Cerebellar cortex (tissue), 1 donor: Measurements from ENCODE around the gene PADI4.
"Not testable (repeated sequence)": the region's sequence is repeated elsewhere in the genome, so short reads cannot be mapped to it uniquely, and the experiment has no call there.

Experiments used
- DNase-seq: peaks from one replicate; pipeline ENCODE4 v3.0.0-alpha.2; 2015; ENCODE audit warnings: low spot score

Gene PADI4

GRCh38 chr1:17393230-17393629 lies 85.2 kb downstream of the PADI4 start:
- no peak for DNase-seq

DNA sequence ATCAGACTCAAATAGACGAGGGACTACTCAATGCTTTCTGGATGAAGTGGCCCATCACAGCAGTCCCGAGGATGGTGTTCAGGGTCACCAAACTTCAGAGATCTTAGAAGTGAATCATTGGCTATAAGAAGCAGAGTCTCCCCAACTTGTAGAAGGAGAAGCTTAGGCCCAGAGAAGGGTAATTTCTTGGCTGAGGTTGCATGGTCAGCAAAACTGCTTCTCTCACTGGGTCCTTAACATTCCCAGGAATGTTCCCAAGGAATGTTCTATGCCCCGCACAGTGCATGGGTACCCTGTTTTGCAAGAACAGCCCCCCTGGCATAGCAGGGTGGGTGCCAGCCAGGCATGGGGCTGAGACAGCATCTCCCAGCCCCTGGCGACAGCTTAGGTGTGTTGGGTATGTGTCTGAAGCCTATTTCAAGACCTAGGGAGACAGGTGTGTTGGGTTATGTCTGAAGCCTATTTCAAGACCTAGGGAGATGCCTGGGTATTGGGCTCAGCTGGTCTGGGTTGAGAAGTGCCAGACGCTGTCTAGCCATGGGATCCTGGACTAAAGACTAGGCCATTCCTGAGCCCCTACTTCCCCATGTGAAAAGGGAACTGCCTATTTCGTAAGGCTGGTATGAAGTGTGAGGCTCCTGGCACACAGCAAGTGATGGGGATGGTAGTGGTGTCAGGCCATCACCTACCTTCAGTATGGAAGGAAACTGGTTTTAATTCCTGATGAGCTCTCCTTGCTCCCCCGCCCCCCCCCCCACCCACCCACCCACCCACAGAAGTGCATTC lies 90.1 kb downstream of the PADI4 start:
- no peak for DNase-seq

DNA sequence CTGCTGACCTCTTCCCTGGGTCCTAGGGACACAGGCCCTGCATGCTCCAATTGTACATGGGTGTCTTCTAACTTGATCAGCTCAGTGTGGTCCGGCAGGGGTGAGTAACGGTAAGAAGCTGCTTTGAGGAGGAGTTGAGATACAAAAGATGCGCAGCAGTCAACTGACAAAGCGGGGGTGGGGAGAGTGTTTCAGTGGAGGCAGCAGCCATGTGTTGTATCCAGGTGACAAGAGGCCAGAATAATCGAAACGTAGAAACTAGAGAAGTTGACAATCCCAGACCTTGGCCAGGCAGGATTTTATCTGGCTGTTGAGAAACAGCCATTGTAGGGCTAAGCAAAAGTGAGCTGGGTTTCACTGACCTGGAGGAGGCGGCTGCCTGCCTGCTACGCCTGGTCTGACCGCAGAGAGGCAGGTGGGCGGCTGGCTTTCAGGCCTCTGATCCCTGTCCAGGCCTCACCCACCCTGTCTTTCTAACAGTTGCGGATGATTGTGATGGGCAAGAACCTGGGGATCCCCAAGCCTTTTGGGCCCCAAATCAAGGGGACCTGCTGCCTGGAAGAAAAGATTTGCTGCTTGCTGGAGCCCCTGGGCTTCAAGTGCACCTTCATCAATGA lies 92.8 kb downstream of the PADI4 start:
- no peak for DNase-seq

GRCh38 chr1:17401841-17402240 lies 93.8 kb downstream of the PADI4 start:
- DNase-seq: no peak

DNA sequence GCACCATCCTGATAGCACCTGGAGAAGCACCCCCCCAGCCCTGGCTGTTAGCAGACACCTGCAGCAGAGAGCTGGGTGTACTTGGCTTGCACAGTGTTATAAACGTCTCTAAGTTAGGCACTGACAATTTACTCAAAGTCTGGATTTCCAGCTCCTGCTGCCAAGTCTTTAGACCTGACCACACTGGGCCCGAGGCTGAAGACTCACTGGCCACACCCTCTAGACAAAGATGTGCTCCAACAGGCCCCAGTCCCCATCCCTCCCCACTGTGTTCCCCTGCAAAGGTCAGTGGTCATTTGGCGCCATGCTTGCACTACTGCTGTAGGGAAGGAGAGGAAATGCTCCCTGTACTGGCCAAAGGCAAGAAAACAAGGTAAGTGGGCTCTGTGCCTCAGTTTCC lies 95.1 kb downstream of the PADI4 start:
- no peak for DNase-seq

GRCh38 chr1:17404034-17404684 lies 96.2 kb downstream of the PADI4 start:
- no peak for DNase-seq

- no peak for DNase-seq
These were observed 96.8 kb downstream of the PADI4 start for GRCh38 chr1:17404820-17405219.

- peak; percentile 78 for DNase-seq
These were observed 98.1 kb downstream of the PADI4 start for GRCh38 chr1:17405898-17406759.

DNA sequence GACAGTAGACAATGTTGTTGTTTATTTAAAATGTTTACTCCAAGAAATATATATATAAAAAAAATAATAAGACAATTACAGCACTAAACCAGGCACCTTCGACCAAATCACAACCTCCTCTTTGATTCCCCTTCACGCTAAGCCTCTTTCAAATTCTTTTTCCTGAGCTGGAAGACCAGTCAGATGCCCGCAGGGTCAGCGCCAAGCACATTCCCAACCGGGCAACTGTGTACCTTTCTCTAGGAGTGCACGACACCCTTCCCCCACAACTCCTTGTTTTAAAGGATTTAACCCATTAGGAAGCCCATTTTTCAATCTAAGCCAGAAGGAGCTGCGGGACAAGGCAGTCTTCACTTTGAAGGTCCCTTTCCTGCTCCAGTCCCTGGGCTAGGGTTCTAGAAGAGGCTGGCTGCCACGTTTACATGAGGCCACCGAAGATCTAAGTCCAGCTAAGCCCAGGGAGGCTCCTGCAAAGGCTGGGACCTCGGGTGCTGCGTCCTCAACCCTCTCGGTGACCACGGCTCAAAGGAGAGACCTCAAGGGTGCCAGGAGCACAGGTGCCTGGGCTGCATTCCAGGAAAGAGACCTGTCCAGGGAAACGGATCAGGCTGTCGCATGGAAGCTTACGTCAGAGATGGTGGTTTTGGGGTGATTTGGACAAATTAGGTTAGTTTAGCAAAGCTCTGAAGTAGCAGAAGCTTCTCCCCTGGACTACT lies 98.9 kb downstream of the PADI4 start:
- DNase-seq: peak; percentile 42

DNA sequence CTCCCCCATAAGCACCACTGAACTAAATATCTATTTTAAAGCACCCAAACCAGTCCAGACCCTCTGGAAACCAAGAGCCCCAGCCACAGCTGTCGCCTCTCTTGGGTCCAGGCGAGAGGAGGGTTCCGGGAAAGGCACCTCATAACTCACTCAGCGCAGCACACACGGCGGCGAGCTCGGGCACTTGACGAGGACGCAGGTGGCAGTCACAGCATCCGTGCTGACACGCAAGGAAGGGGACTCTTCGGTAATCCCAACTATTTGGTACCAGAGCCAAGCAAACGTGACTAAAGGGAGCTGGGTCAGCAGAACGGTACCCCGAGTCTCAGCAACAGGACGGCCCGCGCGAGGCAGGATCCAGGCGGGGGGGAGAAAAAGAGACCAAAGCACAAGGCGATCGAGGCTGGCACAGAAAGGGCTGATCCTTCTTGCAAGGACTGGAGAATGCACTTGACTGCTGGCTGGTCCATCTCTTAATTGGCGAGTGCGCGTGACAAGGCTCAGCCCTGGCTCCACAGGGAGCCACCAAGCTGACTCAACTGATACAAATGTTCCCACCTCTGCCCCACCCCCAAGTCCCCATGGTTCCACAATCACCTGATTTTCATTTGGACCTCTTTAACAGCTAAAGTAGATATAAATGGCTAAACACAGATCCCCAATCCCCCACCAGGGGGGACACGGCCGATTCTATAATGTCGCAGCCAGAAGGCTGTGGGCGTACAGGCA lies 100.0 kb downstream of the PADI4 start:
- DNase-seq: not testable (repeated sequence)

DNA sequence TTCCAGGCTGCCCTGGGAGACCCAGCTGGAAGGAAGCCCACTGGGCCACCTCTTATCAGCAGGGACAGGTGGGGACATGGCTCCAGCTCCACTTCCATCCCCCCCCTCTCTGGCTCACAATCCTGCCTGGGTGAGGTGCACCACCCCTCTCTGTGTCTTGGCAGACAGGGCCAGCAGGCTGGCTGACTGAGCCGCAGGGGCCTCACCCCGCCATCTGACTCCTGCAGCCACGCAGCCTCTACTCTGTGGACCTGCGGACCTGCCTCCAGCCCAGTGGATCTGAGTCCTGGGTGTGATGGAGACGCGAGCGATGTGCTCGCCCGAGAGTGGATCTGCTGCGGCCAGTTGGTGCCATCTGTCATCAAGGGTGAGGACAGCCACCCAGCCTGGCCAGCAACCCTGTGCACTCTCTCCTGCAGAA lies 101.4 kb downstream of the PADI4 start:
- peak; percentile 68 for DNase-seq

DNA sequence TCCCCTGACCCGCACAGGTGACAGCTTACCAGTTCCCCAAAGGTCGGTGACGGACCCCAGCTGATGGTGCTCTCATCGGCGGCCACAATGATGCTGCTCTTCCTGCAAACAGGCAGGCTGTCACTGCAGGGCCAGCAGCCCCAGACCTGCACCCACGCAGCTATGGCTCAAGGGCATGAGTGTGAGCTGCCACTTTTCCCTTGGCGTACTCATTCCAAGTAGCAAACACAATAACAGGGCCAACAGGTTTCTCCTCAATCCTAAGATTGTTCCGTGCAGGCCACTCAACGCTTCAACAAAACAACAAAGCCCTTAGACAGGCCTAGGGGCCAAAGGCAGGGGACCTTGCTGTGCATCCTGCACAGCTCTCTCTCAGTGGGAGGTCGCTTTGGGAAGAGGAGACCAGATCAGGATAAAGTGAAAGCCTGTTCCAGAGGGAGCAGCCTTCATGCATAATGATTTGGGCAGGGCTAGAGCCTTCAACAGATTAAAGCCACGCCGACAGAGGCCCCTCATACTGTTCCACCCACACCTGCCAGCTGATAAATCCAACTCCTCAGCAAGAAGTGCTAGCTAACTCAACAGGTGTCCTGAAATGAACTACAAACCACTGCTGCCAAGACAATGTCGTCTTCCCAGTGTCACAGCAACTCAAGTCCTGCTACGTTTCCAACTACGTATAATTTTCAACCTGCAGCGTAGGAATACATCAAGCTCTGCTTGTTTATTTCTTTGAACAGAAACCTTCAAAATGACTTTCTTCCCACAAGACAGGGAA lies 104.3 kb downstream of the PADI4 start:
- DNase-seq: no peak
